ENCODE measurements around the gene POLD2. TPM values are rescaled to one million over a fixed set of nuclear protein-coding genes. Genes with fewer than 3 reads are reported as not detected.

The POLD2 gene
- total RNA-seq, 4 donors from 2014 or later, result 50.8 to 69.0 (median 58.7) TPM

- 82 to 88% methylated on average over 15 to 17 of the region's 18 CpGs for WGBS, 2 donors
- H3K4me3 ChIP-seq (ENCODE audit: low read depth, poor library complexity, severe bottlenecking), result no peak overlapping the region
- TF ChIP-seq CTCF (IDR thresholded peaks at IDR 0.05) (no peak), POLR2A (IDR thresholded peaks at IDR 0.05) (no peak)
- no peak for DNase-seq (ENCODE audit: low spot score in 2 of 2)
- intact Hi-C loops (cut with DNase I; ENCODE audit: low total_unique reads), result no loop called here
These were observed 16.0 kb downstream of the POLD2 start for GRCh38 chr7:44107116-44107960.

- DNase-seq (ENCODE audit: low spot score in 2 of 2), result no peak
- WGBS, 2 donors, result 69 to 80% methylated on average over 9 to 10 of the region's 10 CpGs
- TF ChIP-seq CTCF (IDR thresholded peaks at IDR 0.05), result no peak
- TF ChIP-seq POLR2A (IDR thresholded peaks at IDR 0.05), result no peak
- intact Hi-C loops (cut with DNase I; ENCODE audit: low total_unique reads), result no loop called here
- H3K4me3 ChIP-seq (ENCODE audit: low read depth, poor library complexity, severe bottlenecking), result no peak overlapping the region
These were observed 16.9 kb downstream of the POLD2 start for GRCh38 chr7:44106311-44107065.

GRCh38 chr7:44105832-44106231 lies 17.5 kb downstream of the POLD2 start:
- H3K4me3 ChIP-seq (ENCODE audit: low read depth, poor library complexity, severe bottlenecking), result no peak overlapping the region
- TF ChIP-seq POLR2A (IDR thresholded peaks at IDR 0.05), result no peak
- TF ChIP-seq CTCF (IDR thresholded peaks at IDR 0.05), result no peak
- WGBS, 2 donors, result 63 to 74% methylated on average over 2 of the region's 2 CpGs
- no peak for DNase-seq (ENCODE audit: low spot score in 2 of 2)
- intact Hi-C loops (cut with DNase I; ENCODE audit: low total_unique reads), result no loop called here

- whole genome bisulfite sequencing, 2 donors, result 37 to 40% methylated on average over 21 to 26 of the region's 28 CpGs
- peak; percentile 60 to 94 for DNase-seq (ENCODE audit: low spot score in 2 of 2)
- intact Hi-C loops (cut with DNase I; ENCODE audit: low total_unique reads), result no loop called here
- TF ChIP-seq CTCF (IDR thresholded peaks at IDR 0.05) (no peak), POLR2A (IDR thresholded peaks at IDR 0.05) (no peak)
- peak overlapping the region; percentile 32 for H3K4me3 ChIP-seq (ENCODE audit: low read depth, poor library complexity, severe bottlenecking)
These were observed 18.2 kb downstream of the POLD2 start for GRCh38 chr7:44104860-44105771.
